NCI-H2029 treated with DMSO at 0.1 percent for 48 hours (cell line): ENCODE measurements around the gene CLASP1.
"Not testable (repeated sequence)": the region's sequence is repeated elsewhere in the genome, so short reads cannot be mapped to it uniquely, and the experiment has no call there.

Experiments used
- DNase-seq: peaks from one replicate; lab custom pipeline; 2025; lab: John Stamatoyannopoulos, UW

Gene CLASP1

DNA sequence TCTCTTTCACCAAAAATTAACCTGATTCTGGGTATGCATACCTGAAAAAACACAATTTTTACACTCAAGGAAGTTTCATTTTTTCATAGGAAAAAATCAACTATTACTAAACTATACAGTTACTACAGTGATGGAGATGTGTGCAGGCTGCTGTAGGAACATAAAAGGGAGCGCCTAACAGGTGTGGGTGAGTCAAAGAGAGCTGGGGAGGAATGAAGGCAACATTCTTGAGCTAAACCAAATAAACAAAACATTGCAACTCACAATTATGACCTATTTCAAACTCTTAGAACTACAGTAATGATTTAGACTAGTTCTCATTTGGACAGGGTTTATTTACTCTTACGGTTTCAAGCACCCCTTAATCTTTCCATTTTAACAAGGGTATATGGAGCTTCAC, 13.4 kb upstream of the CLASP1 start:
- no peak for DNase-seq

DNA sequence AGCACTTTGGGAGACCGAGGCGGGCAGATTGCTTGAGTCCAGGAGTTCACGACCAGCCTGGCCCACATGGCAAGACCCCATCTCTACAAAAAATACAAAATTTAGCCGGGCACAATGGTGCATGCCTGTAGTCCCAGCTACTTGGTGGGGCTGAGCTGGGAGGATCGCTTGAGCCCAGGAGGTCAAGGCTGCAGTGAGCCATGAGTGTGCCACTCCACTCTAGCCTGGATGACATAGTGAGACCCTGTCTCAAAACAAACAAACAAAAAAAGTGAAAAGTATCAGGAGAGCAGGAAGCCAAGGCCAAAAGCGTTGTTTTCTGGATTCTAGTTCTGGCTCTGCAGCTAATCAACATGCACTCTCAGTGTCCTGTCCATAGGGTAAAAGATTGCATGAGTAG, 10.7 kb upstream of the CLASP1 start:
- no peak for DNase-seq

- DNase-seq = not testable (repeated sequence)
These were observed 9.1 kb upstream of the CLASP1 start for GRCh38 chr2:121658393-121658792.

DNA sequence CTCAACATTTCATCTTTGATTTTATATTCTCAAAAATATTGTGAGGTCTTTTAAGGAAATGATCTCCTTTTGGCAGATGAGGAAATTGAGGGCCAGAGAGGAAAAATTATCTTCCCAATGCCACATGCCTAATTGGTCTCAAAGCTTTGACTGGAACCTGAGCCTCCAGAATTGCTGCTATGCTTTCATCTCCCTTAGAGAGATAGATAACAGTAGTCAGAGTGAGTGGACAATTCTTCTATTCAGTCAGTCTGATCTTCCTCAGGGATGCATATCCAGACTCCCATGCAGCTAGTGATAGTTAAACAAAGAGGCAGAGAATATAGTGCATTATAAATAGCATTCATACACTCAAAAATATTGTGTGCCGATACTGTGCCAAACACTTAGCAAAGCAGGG, 3.8 kb upstream of the CLASP1 start:
- no peak for DNase-seq

DNA sequence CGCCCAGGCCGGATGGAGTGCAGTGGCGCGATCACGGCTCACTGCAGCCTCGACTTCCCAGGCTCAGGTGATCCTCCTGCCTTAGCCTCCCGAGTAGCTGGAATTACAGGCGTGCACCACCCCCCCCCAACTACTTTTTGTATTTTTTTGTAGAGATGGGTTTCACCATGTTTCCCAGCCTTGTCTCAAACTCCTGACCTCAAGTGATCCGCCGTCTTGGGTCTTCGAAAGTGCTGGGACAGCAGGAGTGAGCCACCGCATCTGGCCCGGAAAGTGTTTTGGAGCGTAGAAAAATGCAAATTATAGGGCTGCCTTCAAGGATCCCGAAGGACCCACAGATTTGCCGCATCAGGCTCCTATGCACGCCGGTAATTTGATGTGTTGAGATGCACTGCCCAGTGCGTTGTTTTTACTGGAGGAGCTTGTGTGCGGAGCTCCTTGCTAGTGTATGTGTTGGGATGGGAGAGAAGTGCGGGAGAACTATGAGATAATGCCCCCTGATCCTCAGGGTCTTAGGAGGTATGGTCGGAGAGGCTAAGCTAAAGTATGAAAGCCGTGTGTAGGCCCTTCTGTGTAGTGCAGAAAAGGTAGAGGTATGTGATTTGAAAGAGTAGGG, 1.2 kb upstream of the CLASP1 start:
- no peak for DNase-seq

DNA sequence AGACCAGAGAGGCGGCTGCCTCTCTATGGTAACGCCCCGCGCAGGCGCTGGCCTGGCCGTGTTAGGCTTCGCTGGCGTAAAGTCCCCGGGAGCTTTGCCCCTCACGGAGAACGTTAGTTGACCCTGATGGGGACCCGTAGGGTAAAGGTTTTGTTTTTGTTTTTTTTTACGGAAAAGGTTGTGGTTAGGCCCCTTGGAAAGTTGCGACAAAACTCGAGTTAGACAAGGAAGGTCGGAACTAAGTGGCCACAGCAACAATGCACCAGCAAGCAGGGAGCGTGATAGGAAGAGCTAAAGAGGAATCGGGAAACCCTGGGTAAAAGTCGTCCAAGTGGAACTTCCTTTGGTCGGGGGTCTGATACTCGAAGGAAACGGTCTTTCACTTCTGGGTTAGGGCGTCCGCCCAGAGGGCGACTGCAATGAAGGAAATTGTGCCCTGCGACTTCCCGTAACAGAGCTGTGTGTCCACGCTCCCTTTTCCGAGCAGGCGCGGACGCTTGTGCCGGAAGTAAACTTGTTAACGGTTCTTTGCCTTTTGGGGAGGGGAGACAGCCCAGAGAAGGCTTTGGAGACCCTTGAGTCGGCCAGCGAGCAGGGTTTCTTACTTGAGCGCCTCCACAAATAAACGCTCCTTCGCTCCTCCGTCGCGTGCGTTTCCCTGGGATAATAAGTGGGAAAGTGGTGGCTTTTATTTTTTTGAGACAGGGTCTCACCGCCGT, 493 bp upstream of the CLASP1 start:
- DNase-seq = peak; percentile 57

- no peak for DNase-seq
These were observed 785 bp downstream of the CLASP1 start for GRCh38 chr2:121648206-121649148.

DNA sequence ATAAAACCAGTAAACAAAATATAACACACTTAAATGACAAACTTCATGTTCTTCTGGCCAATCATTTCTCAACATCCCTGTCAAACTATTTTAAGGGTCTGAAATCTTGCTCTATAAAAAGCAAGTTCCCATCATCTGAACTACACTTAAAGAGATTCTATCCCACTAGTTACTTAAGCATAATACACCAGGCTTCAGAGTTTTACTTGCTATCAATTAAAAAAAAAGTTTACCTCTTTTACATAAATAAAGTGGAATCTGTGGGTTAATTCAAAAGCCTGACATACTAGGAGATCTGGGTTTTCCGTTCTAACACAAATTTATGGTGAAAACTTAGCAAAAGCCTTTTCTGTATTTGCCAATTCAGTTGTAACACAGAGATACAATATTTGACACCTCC, 1.9 kb downstream of the CLASP1 start:
- DNase-seq = no peak

DNA sequence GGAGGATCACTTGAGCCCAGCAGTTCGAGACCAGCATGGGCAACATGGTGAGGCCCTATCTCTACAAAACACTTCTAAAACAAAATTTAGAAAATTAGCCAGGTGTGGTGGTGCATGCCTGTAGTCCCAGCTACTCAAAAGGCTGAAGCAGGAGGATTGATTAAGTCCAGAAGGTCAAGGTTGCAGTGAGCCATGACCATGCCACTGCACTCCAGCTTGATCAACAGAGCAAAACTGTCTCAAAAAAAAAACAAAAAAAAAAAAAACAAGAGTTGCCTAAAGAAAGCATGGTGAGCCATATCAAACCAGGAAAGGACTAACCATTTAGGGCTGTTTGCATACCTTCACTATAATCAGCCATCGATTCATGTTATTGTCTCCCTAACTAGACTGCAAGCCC, 4.5 kb downstream of the CLASP1 start:
- DNase-seq = no peak

GRCh38 chr2:121643877-121644276, 5.4 kb downstream of the CLASP1 start:
- DNase-seq = no peak

GRCh38 chr2:121640380-121641316, 8.6 kb downstream of the CLASP1 start:
- no peak for DNase-seq

- not testable (repeated sequence) for DNase-seq
These were observed 9.4 kb downstream of the CLASP1 start for GRCh38 chr2:121639846-121640245.

DNA sequence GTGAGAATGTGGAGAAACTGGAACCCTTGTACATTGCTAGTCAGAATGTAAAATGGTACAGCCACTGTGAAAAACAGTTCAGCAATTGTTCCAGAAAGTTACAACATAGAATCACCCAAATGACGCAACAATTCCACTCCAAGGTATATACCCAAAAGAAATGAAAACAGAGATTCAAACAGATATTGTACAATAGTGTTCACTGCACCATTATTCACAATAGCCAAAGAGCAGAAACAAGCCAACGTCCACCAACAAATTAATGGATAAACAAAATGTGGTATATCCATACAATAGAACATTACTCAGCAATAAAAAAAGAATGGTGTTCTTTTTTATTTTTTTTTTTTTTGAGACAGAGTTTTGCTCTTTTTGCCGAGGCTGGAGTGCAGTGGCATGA, 10.9 kb downstream of the CLASP1 start:
- DNase-seq = no peak

DNA sequence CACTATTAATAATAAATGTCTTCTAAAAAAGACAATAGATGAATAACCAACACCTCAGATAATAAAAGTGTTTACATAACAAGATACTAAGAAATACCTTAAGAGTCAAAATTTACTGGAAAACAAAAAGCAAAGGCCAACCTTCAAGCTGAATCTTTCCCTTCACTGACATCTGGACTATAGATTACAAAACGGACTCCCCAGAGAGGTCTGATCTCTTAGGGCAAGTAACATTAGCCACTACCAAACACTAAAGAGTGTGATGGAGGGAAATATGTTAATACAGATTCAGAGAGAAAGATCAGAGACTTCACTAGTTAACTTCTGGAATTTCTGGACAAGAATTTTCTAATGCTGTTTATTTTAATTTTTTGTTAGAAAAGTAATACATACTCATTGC, 13.9 kb downstream of the CLASP1 start:
- no peak for DNase-seq

DNA sequence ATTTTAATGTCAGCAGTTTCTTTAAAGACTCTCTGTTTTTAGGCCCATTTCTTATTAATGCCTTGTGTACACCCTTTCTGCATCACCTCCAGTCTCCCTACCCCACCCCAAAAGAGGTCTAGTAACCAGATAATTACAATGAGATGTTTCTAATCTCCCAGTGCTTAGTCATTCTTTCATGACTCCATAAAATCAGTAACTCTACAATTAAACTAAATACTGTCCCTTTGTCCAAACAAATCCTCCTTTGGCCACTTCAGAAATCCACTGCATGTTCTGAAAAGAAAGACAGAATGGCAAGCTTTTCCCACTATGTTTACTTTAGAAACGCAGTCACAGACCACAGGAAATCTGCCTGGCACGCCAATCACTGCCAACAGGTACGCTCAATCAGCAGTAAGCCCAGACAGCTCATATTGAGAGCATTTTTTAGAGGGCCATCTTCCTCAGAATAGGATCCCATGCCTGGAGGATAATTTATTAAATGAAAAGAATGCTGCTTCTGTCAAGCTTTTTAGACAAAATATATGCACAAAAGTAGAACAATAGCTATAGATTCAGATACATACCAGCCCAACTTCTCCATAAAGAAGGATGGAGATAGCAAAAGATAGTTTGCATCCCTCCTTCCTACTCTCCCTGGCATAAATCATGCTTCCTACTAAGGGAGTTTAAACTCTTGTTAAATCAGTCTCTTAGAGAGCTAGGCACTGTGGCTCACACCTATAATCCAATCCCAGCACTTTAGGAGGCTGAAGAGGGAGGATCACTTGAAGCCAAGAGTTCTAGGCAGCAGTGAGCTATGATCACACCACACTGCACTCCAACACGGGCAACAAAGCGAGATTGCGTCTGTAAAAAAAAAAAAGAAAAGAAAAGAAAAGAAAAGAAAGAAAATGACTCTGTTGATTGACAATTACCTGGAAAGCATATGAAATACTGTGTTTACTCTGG, 14.6 kb downstream of the CLASP1 start:
- peak; percentile 50 for DNase-seq

GRCh38 chr2:121633463-121633862, 15.8 kb downstream of the CLASP1 start:
- no peak for DNase-seq

- no peak for DNase-seq
These were observed 21.7 kb downstream of the CLASP1 start for GRCh38 chr2:121627525-121628050.

DNA sequence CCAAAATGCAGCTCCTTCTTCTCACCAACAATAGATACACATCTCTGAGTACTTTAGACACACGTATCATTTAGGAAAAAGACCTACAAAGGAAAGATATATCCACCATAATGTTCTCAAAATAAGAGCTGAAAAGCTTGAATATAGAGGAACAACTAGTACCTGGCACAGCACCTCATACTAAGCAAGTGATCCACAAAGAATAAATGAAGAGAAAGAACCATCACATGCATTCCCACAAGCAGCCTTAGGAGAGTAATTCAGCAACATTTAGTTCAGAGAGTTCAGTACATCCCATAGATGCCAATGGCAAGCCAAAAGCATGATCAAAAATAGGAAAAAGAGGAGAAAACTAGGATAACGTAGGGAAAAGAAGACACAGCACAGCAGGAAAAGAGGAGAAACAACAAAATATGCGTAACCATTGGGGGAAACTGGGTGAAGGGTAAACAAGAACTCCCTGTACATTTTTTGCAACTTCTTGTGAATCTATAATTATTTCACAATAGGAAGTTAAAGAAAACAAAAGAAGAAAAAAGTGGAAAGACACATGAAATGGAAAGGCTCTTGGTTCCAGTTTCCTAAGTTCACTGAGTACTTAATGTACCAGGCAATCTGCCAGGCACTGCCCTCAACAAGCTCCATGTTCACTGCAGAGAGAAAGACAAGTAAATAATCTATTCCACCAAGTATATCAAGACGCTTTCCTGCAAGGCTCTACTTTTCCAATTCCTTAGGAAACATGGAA, 22.3 kb downstream of the CLASP1 start:
- no peak for DNase-seq

GRCh38 chr2:121625953-121626352, 23.3 kb downstream of the CLASP1 start:
- no peak for DNase-seq
